22Rv1 (cell line): Measurements from ENCODE around the gene MFSD11.
"Not testable (repeated sequence)": the region's sequence is repeated elsewhere in the genome, so short reads cannot be mapped to it uniquely, and the experiment has no call there.

ENCODE experiments used
- H3K27ac ChIP-seq: fragments of 450-650 bp; 2 replicates; pipeline ENCODE4 v1.5.1; 2017
- CTCF ChIP-seq: fragments of 450-650 bp; IDR thresholded peaks from 2 replicates; pipeline ENCODE4 v1.5.1; 2017; ENCODE audit warnings: mild to moderate bottlenecking
- ZFX ChIP-seq: fragments of 450-650 bp; IDR thresholded peaks from 2 replicates; pipeline ENCODE4 v1.6.1; 2017; ENCODE audit warnings: antibody characterized with exemption, borderline replicate concordance

MFSD11 gene

GRCh38 chr17:76793775-76794174, 55.9 kb downstream of the MFSD11 start:
- H3K27ac ChIP-seq: no peak overlapping the region

GRCh38 chr17:76796081-76796480, 58.2 kb downstream of the MFSD11 start:
- H3K27ac ChIP-seq: no peak overlapping the region
- TF ChIP-seq CTCF (no peak), ZFX (no peak)

More at GRCh38 chr17:76793775-76794174, 55.9 kb downstream of the MFSD11 start:
- no peak for TF ChIP-seq ZFX
- TF ChIP-seq CTCF: peak; percentile 41

- H3K27ac ChIP-seq: no peak overlapping the region
- TF ChIP-seq CTCF (no peak), ZFX (no peak)
Measured at GRCh38 chr17:76797241-76797840, 59.4 kb downstream of the MFSD11 start.

- no peak overlapping the region for H3K27ac ChIP-seq
- TF ChIP-seq CTCF (no peak), ZFX (no peak)
Measured at GRCh38 chr17:76801706-76802105, 63.8 kb downstream of the MFSD11 start.

- TF ChIP-seq CTCF: no peak
- TF ChIP-seq ZFX: no peak
- H3K27ac ChIP-seq: no peak overlapping the region
Measured at GRCh38 chr17:76805319-76805718, 67.4 kb downstream of the MFSD11 start.

GRCh38 chr17:76806151-76806550, 68.2 kb downstream of the MFSD11 start:
- H3K27ac ChIP-seq: not testable (repeated sequence)

- not testable (repeated sequence) for H3K27ac ChIP-seq
Measured at GRCh38 chr17:76806767-76807166, 68.8 kb downstream of the MFSD11 start.

- no peak overlapping the region for H3K27ac ChIP-seq
- TF ChIP-seq ZFX (no peak), CTCF (no peak)
Measured at GRCh38 chr17:76808326-76808725, 70.4 kb downstream of the MFSD11 start.
